IMR-90 (cell line): ENCODE data around the gene EGFR. TPM values are rescaled to one million over a fixed set of nuclear protein-coding genes. Genes with fewer than 3 reads are reported as not detected.

ENCODE experiments used
- ATAC-seq: fragments of 200-7000 bp; cut with Tn5 transposase; 2 replicates; pipeline ENCODE4 v1.9.1; 2020; ENCODE audit warnings: low read depth, mild to moderate bottlenecking, moderate library complexity
- BruUV-seq: library from RNA; stranded (reverse); fragments of 400-500 nt; replicated peaks from 2 replicates; lab custom pipeline; 2021; lab: Mats Ljungman, UMichigan
- CTCF ChIA-PET: fragments of 300-600 bp; formaldehyde crosslinking; extraction: SDS; loops from one replicate; lab custom pipeline; 2021; ENCODE audit warnings: antibody characterized with exemption; lab: Yijun Ruan, JAX
- POLR2A ChIA-PET: fragments of 300-600 bp; sonication (Branson Sonifier 250); formaldehyde crosslinking; loops from one replicate; lab custom pipeline; 2022; ENCODE audit warnings: antibody characterized with exemption; ENCODE audit not compliant: unreplicated experiment; lab: Charles Lee
- DNase-seq: peaks from one replicate; pipeline ENCODE4 v3.0.0; 2013
- H2AFZ ChIP-seq: replicated peaks from 2 replicates; pipeline ENCODE3; 2013; ENCODE audit warnings: low read length, mild to moderate bottlenecking; ENCODE audit not compliant: poor library complexity
- H2AK5ac ChIP-seq: 2 replicates; pipeline ENCODE4 v1.6.1; 2013; ENCODE audit warnings: low read depth, low read length, inconsistent platforms
- H2AK9ac ChIP-seq: replicated peaks from 2 replicates; pipeline ENCODE3; 2013; ENCODE audit warnings: mild to moderate bottlenecking, low read depth, low read length, moderate library complexity; ENCODE audit not compliant: poor library complexity
- H2BK120ac ChIP-seq: 2 replicates; pipeline ENCODE4 v1.6.1; 2013; ENCODE audit warnings: low read depth, low read length, inconsistent platforms
- H2BK15ac ChIP-seq: 3 replicates; pipeline ENCODE4 v1.6.1; 2013; ENCODE audit warnings: low read depth, low read length, inconsistent platforms
- H2BK20ac ChIP-seq: 2 replicates; pipeline ENCODE4 v1.6.1; 2013; ENCODE audit warnings: low read depth, mild to moderate bottlenecking, inconsistent platforms, low read length, moderate library complexity
- H2BK5ac ChIP-seq: 2 replicates; pipeline ENCODE4 v1.6.1; 2013; ENCODE audit warnings: mild to moderate bottlenecking, low read depth, low read length, inconsistent platforms; ENCODE audit not compliant: poor library complexity, severe bottlenecking
- H3K14ac ChIP-seq: replicated peaks from 2 replicates; pipeline ENCODE4 v1.6.1; 2013; ENCODE audit warnings: low read depth, low read length, inconsistent platforms
- H3K18ac ChIP-seq: 2 replicates; pipeline ENCODE4 v1.6.1; 2013; ENCODE audit warnings: low read depth, low read length, control low read depth
- H3K23ac ChIP-seq: 2 replicates; pipeline ENCODE4 v1.6.1; 2013; ENCODE audit warnings: low read depth, low read length, inconsistent platforms
- H3K27ac ChIP-seq: 2 replicates; pipeline ENCODE4 v1.5.1; 2013; ENCODE audit warnings: mild to moderate bottlenecking, control low read depth, low read length; ENCODE audit not compliant: insufficient read depth
- H3K27me3 ChIP-seq: 2 replicates; pipeline ENCODE4 v1.6.1; 2013; ENCODE audit warnings: low read length; ENCODE audit not compliant: control insufficient read depth, insufficient read depth
- H3K36me3 ChIP-seq: 2 replicates; pipeline ENCODE4 v1.6.1; 2013; ENCODE audit warnings: low read length, mixed read lengths; ENCODE audit not compliant: control insufficient read depth, insufficient read depth
- H3K4ac ChIP-seq: 2 replicates; pipeline ENCODE4 v1.6.1; 2013; ENCODE audit warnings: low read depth, low read length, inconsistent platforms
- H3K4me1 ChIP-seq: 2 replicates; pipeline ENCODE4 v1.6.1; 2013; ENCODE audit warnings: low read length, mixed read lengths; ENCODE audit not compliant: control insufficient read depth, insufficient read depth
- H3K4me2 ChIP-seq: 2 replicates; pipeline ENCODE4 v1.6.1; 2013; ENCODE audit warnings: low read depth, mild to moderate bottlenecking, control low read depth, low read length, moderate library complexity
- H3K4me3 ChIP-seq: 2 replicates; pipeline ENCODE4 v1.5.1; 2013; ENCODE audit warnings: low read depth, mild to moderate bottlenecking, control low read depth, low read length, moderate library complexity; ENCODE audit not compliant: insufficient read depth
- H3K56ac ChIP-seq: 2 replicates; pipeline ENCODE4 v1.6.1; 2013; ENCODE audit warnings: low read length, inconsistent platforms; ENCODE audit not compliant: insufficient read depth; ENCODE audit errors: extremely low read depth
- H3K79me1 ChIP-seq, 2 experiments: 2 replicates each; pipeline ENCODE4 v1.6.1; 2013; ENCODE audit warnings: low read length in 2 of 2, inconsistent platforms in 1 of 2, low read depth in 1 of 2
- H3K9ac ChIP-seq: 2 replicates; pipeline ENCODE4 v1.6.1; 2013; ENCODE audit warnings: low read depth, low read length, control low read depth
- H3K9me1 ChIP-seq: 2 replicates; pipeline ENCODE4 v1.6.1; 2013; ENCODE audit warnings: low read length, inconsistent platforms; ENCODE audit not compliant: insufficient read depth
- H3K9me3 ChIP-seq: 2 replicates; pipeline ENCODE4 v1.6.1; 2013; ENCODE audit warnings: low read length; ENCODE audit not compliant: control insufficient read depth, insufficient read depth
- H4K20me1 ChIP-seq: 2 replicates; pipeline ENCODE4 v1.6.1; 2013; ENCODE audit warnings: low read length, inconsistent platforms; ENCODE audit not compliant: insufficient read depth
- H4K5ac ChIP-seq: 2 replicates; pipeline ENCODE4 v1.6.1; 2013; ENCODE audit warnings: mild to moderate bottlenecking, low read depth, low read length, control low read depth
- H4K8ac ChIP-seq, 2 experiments: 2 replicates each; pipeline ENCODE4 v1.6.1; 2013; ENCODE audit warnings: low read depth in 2 of 2, low read length in 2 of 2, control low read depth in 1 of 2, inconsistent platforms in 1 of 2
- H4K91ac ChIP-seq: 2 replicates; pipeline ENCODE4 v1.6.1; 2013; ENCODE audit warnings: low read depth, low read length, inconsistent platforms; ENCODE audit not compliant: insufficient read depth
- BHLHE40 ChIP-seq: fragments of 150-350 bp; IDR thresholded peaks from 2 replicates; pipeline ENCODE4 v1.6.1; 2016; ENCODE audit warnings: mild to moderate bottlenecking, low read depth, low read length
- CEBPB ChIP-seq: IDR thresholded peaks from 2 replicates; pipeline ENCODE4 v1.6.1; 2012; ENCODE audit warnings: low read depth, low read length, improper control_type of control experiment
- CHD1 ChIP-seq: IDR thresholded peaks from 2 replicates; pipeline ENCODE4 v1.6.1; 2012; ENCODE audit warnings: low read depth, low read length, improper control_type of control experiment
- ELK1 ChIP-seq: fragments of 150-350 bp; IDR thresholded peaks from 2 replicates; pipeline ENCODE4 v1.6.1; 2016; ENCODE audit warnings: low read depth, mild to moderate bottlenecking, low read length, moderate library complexity, borderline replicate concordance
- FOS ChIP-seq: fragments of 150-350 bp; IDR thresholded peaks from 2 replicates; pipeline ENCODE4 v1.6.1; 2016; ENCODE audit warnings: low read depth, low read length
- MAFK ChIP-seq: IDR thresholded peaks from 2 replicates; pipeline ENCODE4 v1.6.1; 2012; ENCODE audit warnings: low read depth, low read length, improper control_type of control experiment
- MAZ ChIP-seq: IDR thresholded peaks from 2 replicates; pipeline ENCODE4 v1.6.1; 2012; ENCODE audit warnings: low read depth, mild to moderate bottlenecking, low read length, improper control_type of control experiment, moderate library complexity, borderline replicate concordance
- MXI1 ChIP-seq: IDR thresholded peaks from 2 replicates; pipeline ENCODE4 v1.6.1; 2012; ENCODE audit warnings: low read depth, mild to moderate bottlenecking, low read length, moderate library complexity, borderline replicate concordance
- NFE2L2 ChIP-seq: fragments of 150-350 bp; IDR thresholded peaks from 2 replicates; pipeline ENCODE4 v1.6.1; 2016; ENCODE audit warnings: low read depth, mild to moderate bottlenecking, low read length
- POLR2A ChIP-seq: IDR thresholded peaks from 2 replicates; pipeline ENCODE4 v1.6.1; 2012; ENCODE audit warnings: mild to moderate bottlenecking, low read depth, low read length
- RAD21 ChIP-seq: IDR thresholded peaks from 2 replicates; pipeline ENCODE4 v1.6.1; 2012; ENCODE audit warnings: low read length, improper control_type of control experiment
- RCOR1 ChIP-seq: IDR thresholded peaks from 2 replicates; pipeline ENCODE4 v1.6.1; 2012; ENCODE audit warnings: mild to moderate bottlenecking, low read length, improper control_type of control experiment; ENCODE audit not compliant: insufficient replicate concordance
- RFX5 ChIP-seq: IDR thresholded peaks from 2 replicates; pipeline ENCODE4 v1.8.0; 2012; ENCODE audit warnings: low read depth, mild to moderate bottlenecking, low read length, moderate library complexity
- WGBS, 2 experiments: methylation state at CpG; one replicate each; pipeline versions ENCODE4 v1.1.5 to v1.1.7; 2013; ENCODE audit warnings: missing lambda C conversion rate in 2 of 2; ENCODE audit not compliant: insufficient read length in 1 of 2; ENCODE audit errors: extremely low coverage in 2 of 2; 5-methylcytosine and 5-hydroxymethylcytosine counted together
- dilution Hi-C: fragments of 300-500 bp; cut with HindIII; formaldehyde crosslinking; loops from one replicate; pipeline ENCODE4 v1.14.3; 2018; ENCODE audit warnings: low sequenced_read_pairs; ENCODE audit not compliant: unreplicated experiment
- in situ Hi-C: fragments of 300-500 bp; cut with MboI; formaldehyde crosslinking; loops from 3 replicates; pipeline ENCODE4 v1.14.3; 2019; ENCODE audit warnings: low sequenced_read_pairs, inconsistent platforms, mixed read lengths
- intact Hi-C: fragments of 100-400 bp; cut with micrococcal nuclease; formaldehyde crosslinking; loops from 2 replicates; pipeline ENCODE4 v1.10.0; 2022
- polyA plus RNA-seq, 3 experiments: library from polyadenylated mRNA; depleted of rRNA; stranded (reverse); fragments of >200 nt; gene quantifications; 2 replicates each; pipeline ENCODE4 v1.2.3, GENCODE V29; 2012; ENCODE audit warnings: low replicate concordance in 1 of 3
- total RNA-seq: library from RNA; depleted of rRNA; stranded (reverse); fragments of >200 nt; gene quantifications from 2 replicates; pipeline ENCODE4 v1.2.3, GENCODE V29; 2012
- TF ChIP-seq, protein P1 (sequence below): conservative IDR thresholded peaks from 2 replicates; pipeline ENCODE4 v1.5.1; 2012; ENCODE audit warnings: mild to moderate bottlenecking, low read depth, low read length, improper control_type of control experiment
- TF ChIP-seq, protein P2 (sequence below): fragments of 150-350 bp; IDR thresholded peaks from 2 replicates; pipeline ENCODE4 v1.6.1; 2017; ENCODE audit warnings: mild to moderate bottlenecking, antibody characterized with exemption, low read length, low read depth

The EGFR gene
- total and polyA plus RNA-seq, 2 of the 4 experiments (the other 2 are of a cell fraction), result 36.9 to 60.4 TPM

DNA sequence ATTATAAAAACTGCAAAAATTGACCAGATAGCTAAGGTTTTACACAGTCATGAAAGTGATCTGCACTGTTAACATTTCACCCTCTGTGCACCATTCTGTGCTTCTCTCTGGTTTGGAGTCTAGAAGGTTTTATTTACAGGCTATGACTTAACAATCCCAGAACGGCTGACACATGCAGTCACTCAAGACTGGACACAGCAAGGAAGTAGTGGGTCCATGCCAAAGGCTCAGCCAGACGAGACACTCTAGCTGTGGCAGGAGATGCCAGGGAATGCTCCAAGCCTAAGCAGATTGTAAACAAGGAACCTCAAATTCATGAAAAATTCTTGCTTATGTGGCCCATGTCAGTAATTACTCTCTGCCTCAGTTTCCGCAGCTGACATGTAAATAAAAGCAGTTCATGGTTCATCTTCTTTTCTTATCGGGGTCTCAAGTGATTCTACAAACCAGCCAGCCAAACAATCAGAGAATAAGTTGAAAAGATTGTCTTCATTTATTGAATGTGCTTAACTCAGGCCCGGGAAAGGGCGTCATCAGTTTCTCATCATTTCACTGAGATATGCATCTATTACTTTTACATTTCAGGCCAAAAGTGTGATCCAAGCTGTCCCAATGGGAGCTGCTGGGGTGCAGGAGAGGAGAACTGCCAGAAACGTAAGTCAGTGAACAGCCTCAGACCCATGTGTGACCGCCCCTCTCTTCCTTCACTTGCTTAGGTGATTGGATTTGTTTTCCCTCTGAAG lies 132.1 kb downstream of the EGFR start:
- no peak overlapping the region; the same call in 1 of the 2 replicates for H2BK120ac ChIP-seq
- no peaks in the 10 kb centered on the region for H4K20me1 ChIP-seq
- no peak overlapping the region for H3K4ac ChIP-seq
- no peak overlapping the region for H2BK15ac ChIP-seq
- 100% methylated on average over 1 of the region's 8 CpGs; no CpG with 5 or more reads in 1 of the 2 experiments for WGBS, 2 experiments
- ChIA-PET CTCF (no interaction called here), POLR2A (no interaction called here)
- no TSS peak for BruUV-seq
- intact Hi-C loops, result no loop called here
- in situ Hi-C loops, result loop anchor here (25.0 kb wide), 1 partner anchor 364 kb away; no protein-coding TSS in a partner anchor
- no peak overlapping the region for H3K23ac ChIP-seq
- H4K8ac ChIP-seq, result no peak overlapping the region
- no peak overlapping the region for H4K91ac ChIP-seq
- H2AFZ ChIP-seq, result no peak overlapping the region
- no peak overlapping the region for H2BK5ac ChIP-seq
- H3K56ac ChIP-seq, result no peak overlapping the region
- no peak overlapping the region for H2AK9ac ChIP-seq
- no peak overlapping the region for H3K4me2 ChIP-seq
- H3K79me1 ChIP-seq, result peaks cover 31 to 65% of the 10 kb centered on the region in 2 experiments
- no peak overlapping the region for H2AK5ac ChIP-seq
- no peak overlapping the region for H3K27ac ChIP-seq
- no peaks in the 10 kb centered on the region for H3K4me1 ChIP-seq
- no peaks in the 10 kb centered on the region for H3K9me3 ChIP-seq
- no peak overlapping the region for H2BK20ac ChIP-seq
- no peak for DNase-seq
- H3K9ac ChIP-seq, result no peak overlapping the region
- H4K5ac ChIP-seq, result no peak overlapping the region
- no peak overlapping the region for H3K4me3 ChIP-seq
- H3K27me3 ChIP-seq, result no peaks in the 10 kb centered on the region
- H3K14ac ChIP-seq, result no peak overlapping the region
- H3K36me3 ChIP-seq, result peaks cover 63% of the 10 kb centered on the region
- no peak for ATAC-seq
- dilution Hi-C loops, result no loop called here
- H3K9me1 ChIP-seq, result no peaks in the 10 kb centered on the region
- no peak overlapping the region for H3K18ac ChIP-seq
- TF ChIP-seq MAFK (no peak), BHLHE40 (no peak), MAZ (no peak), RFX5 (no peak), CEBPB (no peak), POLR2A (no peak), FOS (no peak), CHD1 (no peak), RAD21 (no peak), RCOR1 (no peak), NFE2L2 (no peak), MXI1 (no peak), ELK1 (no peak)
- TF ChIP-seq, protein P1, sequence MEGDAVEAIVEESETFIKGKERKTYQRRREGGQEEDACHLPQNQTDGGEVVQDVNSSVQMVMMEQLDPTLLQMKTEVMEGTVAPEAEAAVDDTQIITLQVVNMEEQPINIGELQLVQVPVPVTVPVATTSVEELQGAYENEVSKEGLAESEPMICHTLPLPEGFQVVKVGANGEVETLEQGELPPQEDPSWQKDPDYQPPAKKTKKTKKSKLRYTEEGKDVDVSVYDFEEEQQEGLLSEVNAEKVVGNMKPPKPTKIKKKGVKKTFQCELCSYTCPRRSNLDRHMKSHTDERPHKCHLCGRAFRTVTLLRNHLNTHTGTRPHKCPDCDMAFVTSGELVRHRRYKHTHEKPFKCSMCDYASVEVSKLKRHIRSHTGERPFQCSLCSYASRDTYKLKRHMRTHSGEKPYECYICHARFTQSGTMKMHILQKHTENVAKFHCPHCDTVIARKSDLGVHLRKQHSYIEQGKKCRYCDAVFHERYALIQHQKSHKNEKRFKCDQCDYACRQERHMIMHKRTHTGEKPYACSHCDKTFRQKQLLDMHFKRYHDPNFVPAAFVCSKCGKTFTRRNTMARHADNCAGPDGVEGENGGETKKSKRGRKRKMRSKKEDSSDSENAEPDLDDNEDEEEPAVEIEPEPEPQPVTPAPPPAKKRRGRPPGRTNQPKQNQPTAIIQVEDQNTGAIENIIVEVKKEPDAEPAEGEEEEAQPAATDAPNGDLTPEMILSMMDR, result no peak
- TF ChIP-seq, protein P2, sequence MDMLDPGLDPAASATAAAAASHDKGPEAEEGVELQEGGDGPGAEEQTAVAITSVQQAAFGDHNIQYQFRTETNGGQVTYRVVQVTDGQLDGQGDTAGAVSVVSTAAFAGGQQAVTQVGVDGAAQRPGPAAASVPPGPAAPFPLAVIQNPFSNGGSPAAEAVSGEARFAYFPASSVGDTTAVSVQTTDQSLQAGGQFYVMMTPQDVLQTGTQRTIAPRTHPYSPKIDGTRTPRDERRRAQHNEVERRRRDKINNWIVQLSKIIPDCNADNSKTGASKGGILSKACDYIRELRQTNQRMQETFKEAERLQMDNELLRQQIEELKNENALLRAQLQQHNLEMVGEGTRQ, result no peak
